Measurements from ENCODE around the gene OR10J4.

- TF ChIP-seq CTCF (conservative IDR thresholded peaks at IDR 0.05) = no peak
- no peak for TF ChIP-seq EZH2 (IDR thresholded peaks at IDR 0.05; ENCODE audit: low read depth)
Measured at GRCh38 chr1:159465191-159465603, 33.2 kb downstream of the OR10J4 start.

Measured in PC-9 (cell line).